ENCODE measurements around the gene BPTF.

DNA sequence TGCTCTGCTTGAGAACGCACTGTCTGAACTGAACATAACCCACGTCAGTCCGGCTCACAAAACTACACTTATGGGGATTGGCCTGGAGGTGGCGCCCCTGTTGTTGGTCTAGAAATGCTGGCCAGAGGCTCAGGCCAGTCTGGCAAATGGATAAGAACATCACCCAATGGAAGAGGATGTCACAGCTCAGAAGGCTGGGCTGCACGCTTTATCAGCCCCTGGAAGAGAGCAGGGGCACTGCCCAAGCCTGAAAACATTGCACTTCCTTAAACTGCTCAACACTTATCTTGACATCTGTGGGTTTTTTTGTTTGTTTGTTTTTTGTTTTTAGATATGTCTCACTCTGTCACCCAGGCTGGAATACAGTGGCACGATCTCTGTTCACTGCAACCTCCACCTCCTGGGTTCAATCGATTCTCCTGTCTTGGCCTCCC lies 24.8 kb upstream of the BPTF start:
- no peak for TF ChIP-seq GATA2 (IDR thresholded peaks at IDR 0.05; ENCODE audit: low read depth, low read length)
- TF ChIP-seq GATA3 (IDR thresholded peaks at IDR 0.05; ENCODE audit: low read depth, low read length): no peak
